OCI-M2 (cell line): ENCODE data around the gene SBK3.
A peak's percentile ranks its signal among the peaks of the same experiment; 100 is the strongest.
"Not testable (repeated sequence)": the region's sequence is repeated elsewhere in the genome, so short reads cannot be mapped to it uniquely, and the experiment has no call there.

Source experiments
- DNase-seq: peaks from one replicate; lab custom pipeline; 2025; ENCODE audit not compliant: unreplicated experiment; lab: John Stamatoyannopoulos, UW

SBK3 gene

DNA sequence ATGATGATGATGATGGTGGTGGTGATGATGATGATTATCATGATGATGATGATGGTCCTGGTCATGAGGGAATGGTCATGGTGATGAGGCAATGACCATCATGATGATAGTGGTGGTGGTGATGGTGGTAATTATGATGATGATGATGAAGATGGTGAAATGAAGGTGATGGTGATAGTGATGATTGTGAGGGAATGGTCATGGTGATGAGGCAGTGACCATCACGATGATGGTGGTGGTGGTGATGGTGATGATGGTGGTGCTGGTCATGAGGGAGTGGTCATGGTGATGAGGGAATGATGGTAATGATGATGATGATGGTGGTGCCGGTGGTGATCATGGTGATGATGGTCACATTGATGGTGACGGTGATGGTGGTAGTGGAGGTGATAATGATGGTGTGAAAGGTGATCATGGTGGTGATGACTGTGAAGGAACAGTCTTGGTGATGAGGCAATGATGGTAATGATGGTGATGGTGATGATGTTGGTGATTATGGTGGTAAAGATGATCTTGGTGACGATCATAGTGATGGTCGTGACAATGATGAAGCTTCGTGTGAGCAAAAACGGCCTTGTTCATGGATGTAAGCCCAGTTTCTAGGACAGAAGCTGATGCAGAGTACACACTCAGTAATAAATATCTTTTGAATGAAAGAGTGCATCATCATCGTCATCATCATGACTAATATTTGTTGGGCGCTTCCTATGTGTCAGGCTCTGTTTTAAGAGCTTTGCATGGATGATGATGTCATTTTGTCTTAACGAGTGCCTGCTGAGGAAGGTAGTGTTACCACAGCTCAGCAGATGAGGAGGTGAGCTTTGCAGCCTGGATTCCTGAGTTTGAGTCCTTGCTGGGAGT, 25.7 kb downstream of the SBK3 start:
- no peak for DNase-seq

DNA sequence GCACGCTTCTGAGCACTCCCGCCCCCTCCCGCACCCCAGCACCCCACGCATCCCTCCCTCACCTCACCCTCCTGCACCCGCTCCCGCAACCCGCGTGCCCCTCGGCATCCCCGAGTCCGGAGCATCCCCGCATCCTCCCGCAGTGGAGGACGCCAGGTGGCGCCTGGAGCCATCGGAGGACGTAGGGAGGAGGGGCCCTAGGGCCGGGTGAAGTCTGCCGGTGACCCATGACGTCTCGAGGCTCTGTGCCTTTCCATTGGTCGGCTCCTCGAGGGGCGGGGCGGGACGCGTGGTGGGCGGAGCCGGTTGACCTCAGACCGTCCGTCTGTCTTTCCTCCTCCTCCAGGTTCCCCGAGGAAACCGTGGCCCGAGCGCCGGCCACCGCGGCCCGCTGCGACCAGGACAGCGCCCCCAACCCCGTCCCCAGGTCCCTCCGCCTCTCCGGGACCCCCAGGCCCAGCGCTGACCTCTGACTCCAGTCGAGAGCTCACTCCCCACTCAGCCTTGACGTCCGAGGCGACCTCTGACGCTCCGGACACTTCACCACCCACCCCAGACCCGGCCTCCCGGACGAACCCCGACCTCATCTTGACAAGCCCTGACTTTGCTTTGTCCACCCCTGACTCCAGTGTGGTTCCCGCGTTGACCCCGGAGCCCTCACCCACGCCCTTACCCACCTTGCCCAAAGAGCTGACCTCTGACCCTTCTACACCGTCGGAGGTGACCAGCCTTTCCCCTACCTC, 28.3 kb downstream of the SBK3 start:
- DNase-seq: peak; percentile 93

GRCh38 chr19:55508120-55508519, 37.2 kb downstream of the SBK3 start:
- no peak for DNase-seq

DNA sequence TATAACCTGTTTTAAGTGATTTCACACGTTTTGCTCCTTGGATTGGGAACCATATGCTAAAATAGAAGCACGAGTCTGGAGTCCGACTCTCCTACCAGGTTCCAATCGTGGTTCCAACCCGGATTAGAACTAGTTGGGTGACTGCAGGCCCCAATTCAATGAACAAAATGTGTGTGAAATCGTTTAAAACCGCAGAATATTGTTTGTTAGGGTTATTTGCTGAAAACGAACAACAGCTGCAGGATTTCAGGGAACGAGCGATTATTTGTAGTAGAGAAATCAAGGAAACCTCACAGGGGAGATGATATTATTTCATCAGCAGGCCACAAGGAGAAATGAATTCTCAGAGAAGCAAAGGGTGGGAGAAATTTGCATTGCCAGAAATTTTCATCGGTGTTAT, 40.4 kb downstream of the SBK3 start:
- no peak for DNase-seq

- DNase-seq: no peak
Measured at GRCh38 chr19:55504252-55504603, 41.1 kb downstream of the SBK3 start.

- DNase-seq: peak; percentile 29
Measured at GRCh38 chr19:55503502-55504251, 41.7 kb downstream of the SBK3 start.

GRCh38 chr19:55503157-55503501, 42.2 kb downstream of the SBK3 start:
- DNase-seq: no peak

DNA sequence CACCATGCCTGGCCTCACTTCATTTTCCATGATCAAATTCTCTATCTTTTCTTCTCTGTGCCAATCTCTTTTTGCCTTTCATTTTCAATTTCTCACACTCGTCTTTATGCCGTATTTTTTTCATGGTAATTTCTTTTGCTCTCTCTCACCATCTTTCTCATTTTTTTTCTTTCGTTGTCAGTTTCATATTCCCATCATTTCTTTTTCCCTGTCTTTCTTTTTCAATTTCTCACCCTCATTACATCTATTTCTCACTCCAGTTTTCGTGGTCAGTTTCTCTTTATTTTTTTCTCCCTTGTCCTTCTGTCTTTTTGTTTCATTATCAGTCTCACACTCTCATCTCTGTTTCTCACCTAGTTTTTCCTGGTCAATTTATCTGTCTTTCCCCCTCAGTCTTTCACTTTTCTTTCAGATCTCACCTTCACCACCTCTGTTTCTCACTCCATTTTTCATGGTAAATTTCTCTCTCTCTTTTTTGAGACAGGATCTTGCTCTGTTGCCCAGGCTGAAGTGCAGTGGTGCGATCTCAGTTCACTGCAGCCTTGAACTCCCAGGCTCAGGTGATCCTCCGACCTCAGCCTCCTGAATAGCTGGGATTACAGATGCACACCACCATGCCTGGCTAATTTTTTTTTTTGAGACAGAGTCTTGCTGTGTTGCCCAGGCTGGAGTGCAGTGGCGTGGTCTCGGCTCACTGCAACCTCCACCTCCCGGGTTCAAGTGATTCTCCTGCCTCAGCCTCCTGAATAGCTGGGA, 43.0 kb downstream of the SBK3 start:
- DNase-seq: no peak

DNA sequence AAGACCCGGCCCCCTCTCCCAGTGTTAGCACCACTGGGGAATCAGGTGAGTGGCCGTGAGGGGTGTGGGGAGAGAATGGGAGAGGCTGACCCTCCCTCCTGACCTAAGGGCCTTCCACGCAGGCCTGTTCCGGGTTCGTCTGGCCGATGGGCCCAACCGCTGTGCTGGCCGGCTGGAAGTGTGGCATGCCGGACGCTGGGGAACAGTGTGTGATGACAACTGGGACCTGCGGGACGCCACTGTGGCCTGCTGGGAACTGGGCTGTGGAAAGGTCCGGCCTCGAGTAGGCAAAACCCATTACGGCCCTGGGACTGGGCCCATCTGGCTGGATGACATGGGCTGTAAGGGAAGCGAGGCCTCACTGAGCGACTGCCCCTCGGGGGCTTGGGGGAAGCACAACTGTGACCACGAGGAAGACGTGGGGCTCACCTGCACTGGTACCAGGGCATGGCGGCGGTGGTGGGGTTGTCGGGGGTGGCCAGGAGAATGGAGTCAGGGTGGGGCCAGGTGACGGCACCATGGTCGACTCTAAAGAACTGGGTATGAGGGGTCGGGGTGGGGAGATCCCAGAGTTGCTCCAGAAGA, 44.9 kb downstream of the SBK3 start:
- DNase-seq: no peak

DNA sequence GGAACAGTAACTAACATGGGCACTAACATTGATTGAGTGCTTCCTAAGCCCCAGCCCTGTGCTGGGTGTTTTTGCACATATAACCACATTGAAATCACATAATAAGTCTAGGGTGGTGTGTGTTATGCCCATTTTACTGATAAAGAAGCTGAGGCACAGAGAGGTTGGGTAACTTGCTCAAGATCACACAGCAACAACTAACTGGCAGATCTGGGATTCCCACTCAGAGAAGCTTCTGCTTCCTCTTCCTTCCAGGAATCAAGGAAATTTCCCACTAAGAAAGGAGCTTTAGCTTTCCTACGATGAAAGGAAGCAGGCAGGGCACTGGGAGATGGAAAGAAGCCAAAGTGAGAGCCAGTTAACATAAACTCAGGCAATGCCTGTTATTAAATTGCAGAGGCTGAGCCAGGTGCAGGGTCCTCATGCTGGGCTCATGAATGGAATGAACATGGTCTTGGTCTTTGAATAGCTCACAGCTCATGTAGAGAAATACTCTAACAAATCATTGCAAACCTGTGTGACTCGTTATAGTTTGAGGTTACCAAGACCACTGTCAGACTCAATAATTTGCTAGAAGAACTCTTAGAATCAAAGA, 47.0 kb downstream of the SBK3 start:
- no peak for DNase-seq

- no peak for DNase-seq
Measured at GRCh38 chr19:55497763-55498162, 47.6 kb downstream of the SBK3 start.

DNA sequence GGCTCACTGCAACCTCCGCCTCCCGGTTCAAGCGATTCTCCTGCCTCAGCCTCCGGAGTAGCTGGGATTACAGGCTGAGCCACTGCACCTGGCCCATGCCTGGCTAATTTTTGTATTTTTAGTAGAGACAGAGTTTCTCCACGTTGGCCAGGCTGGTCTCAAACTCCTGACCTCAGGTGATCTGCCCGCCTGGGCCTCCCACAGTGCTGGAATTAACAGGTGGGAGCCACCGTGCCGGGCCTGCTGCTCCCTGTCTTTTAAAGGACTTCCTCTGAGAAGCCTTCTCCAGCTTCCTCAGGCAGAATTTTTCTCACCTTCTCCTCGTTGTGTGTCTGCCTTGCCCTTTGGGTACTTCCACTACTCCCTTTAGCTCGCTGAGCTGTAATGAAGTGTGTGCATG, 48.5 kb downstream of the SBK3 start:
- DNase-seq: not testable (repeated sequence)

DNA sequence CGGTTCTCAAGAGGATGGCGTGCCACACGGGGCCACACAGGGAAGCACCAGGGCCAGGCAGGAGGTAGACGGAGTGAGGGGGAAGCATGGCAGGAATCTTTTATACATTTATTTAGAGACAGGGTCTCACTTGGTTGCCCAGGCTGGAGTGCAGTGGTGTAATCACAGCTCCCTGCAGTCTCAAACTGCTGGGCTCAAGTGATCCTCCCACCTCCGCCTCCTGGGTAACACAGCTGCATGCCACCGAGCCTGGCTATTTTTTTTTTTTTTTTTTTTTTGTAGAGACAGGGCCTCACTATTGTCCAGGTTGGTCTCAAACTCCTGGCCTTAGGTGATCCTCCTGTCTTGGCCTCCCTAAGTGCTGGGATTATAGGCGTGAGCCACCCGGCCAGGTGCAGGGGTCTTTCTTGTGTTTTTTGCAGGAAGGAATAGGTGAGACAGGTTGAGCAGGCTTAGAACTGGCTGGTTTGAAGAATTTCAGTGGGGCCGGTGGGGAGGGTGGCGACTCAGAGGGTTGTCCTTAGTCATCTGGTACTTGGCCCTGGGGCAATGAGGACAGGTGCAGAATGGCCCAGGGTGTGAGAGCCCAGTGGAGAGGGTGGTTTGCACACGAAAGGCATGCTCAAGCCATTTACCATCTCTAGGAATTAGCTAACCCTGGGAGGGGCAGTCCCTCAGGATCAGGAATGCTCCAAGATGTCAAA, 49.5 kb downstream of the SBK3 start:
- no peak for DNase-seq

- DNase-seq: no peak
Measured at GRCh38 chr19:55494172-55494761, 51.1 kb downstream of the SBK3 start.

DNA sequence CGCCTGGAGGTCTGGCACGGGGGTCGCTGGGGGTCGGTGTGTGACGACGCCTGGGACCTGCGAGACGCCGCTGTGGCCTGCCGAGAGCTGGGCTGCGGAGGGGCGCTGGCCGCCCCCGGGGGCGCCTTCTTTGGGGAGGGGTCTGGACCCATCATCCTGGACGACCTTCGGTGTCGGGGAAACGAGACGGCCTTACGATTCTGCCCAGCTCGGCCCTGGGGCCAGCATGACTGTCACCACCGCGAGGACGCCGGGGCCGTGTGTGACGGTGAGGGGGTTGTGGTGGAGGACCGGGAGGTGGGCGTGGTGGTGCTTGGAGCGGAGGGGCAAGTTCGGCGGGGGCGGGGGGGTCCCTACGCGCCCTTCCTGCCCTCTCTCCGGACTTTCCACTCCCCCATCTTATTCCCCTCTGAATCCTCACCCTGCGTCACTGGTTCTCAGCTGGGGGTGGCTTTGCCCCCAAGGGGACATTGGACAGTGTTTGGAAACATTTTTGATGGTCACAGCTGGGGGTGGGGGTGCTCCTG, 51.6 kb downstream of the SBK3 start:
- no peak for DNase-seq

DNA sequence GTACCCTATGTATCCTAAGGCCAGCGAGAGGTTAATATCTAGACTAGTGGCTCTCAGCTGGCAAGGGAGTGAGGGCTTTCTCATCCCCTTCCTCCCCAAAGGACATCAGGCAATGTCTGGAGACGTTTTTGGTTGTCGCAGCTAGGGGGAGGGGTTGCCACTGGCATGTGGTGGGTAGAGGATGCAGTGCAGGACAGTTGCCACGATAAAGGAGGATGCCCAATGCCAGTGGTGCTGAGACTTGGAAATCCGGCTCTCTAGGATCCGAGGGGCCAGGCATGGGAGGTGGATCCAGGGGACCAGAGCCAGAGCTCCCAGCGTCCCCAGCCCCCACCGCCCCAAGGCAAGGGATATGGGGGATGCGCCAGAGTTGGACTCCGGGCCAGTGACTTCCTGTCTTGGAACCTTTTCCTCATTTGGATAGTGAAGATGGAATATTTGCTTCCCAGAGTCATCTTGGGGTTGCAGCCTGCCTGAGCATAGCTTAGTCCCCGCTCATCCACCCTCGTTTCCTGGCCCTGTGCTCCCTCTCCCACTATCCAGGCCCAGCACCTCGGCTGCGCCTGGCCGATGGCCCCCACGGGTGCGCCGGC, 52.2 kb downstream of the SBK3 start:
- DNase-seq: no peak

- no peak for DNase-seq
Measured at GRCh38 chr19:55492362-55492944, 52.9 kb downstream of the SBK3 start.
